Thyroid gland (tissue), 4 donors: ENCODE results near the gene SPATS2L.

Experiments
- CTCF ChIP-seq, 6 experiments: fragments of 200-600 bp in 3 of 6; fragments of 450-650 bp in 3 of 6; sonication (generic) in 3 of 6; IDR thresholded peaks; one replicate each; pipeline ENCODE4 v1.5.1; 2016 to 2019; ENCODE audit warnings: antibody characterized with exemption in 6 of 6, mild to moderate bottlenecking in 2 of 6, inconsistent platforms in 1 of 6, moderate library complexity in 1 of 6
- POLR2A ChIP-seq, 2 donors: fragments of 450-650 bp; IDR thresholded peaks; one replicate each; pipeline ENCODE4 v1.6.1; 2017; ENCODE audit warnings: antibody characterized with exemption in 2 of 2, mild to moderate bottlenecking in 2 of 2, moderate library complexity in 1 of 2

- TF ChIP-seq CTCF (IDR thresholded peaks at IDR 0.05) (no peak), POLR2A (IDR thresholded peaks at IDR 0.05) (no peak)
Observed at GRCh38 chr2:200377355-200378336, 71.2 kb downstream of the SPATS2L start.
